GM23338 (cell line): ENCODE measurements around the gene HORMAD2. TPM values are rescaled to one million over a fixed set of nuclear protein-coding genes. Genes with fewer than 3 reads are reported as not detected.

Experiments used
- ATAC-seq: fragments of 200-7000 bp; cut with Tn5 transposase; 3 replicates; pipeline ENCODE4 v1.9.1; 2020
- DNase-seq: peaks from one replicate; pipeline ENCODE4 v3.0.0-alpha.2; 2015; ENCODE audit warnings: low spot score
- H2AFZ ChIP-seq: fragments of 200-600 bp; sonication (generic); 2 replicates; pipeline ENCODE4 v1.8.0; 2016; ENCODE audit warnings: antibody characterized with exemption, mild to moderate bottlenecking, moderate library complexity
- H3F3A ChIP-seq: fragments of 200-600 bp; sonication (generic); replicated peaks from 2 replicates; pipeline ENCODE4 v1.8.0; 2017; ENCODE audit warnings: antibody characterized with exemption, mixed run types, low read depth
- H3K27ac ChIP-seq: fragments of 200-600 bp; sonication (generic); 2 replicates; pipeline ENCODE4 v1.6.1; 2016; ENCODE audit warnings: low read depth
- H3K27me3 ChIP-seq: fragments of 200-600 bp; sonication (generic); 2 replicates; pipeline ENCODE4 v1.8.0; 2016; ENCODE audit warnings: mild to moderate bottlenecking, mixed run types, moderate library complexity; ENCODE audit not compliant: insufficient read depth
- H3K36me3 ChIP-seq: fragments of 200-600 bp; sonication (generic); 2 replicates; pipeline ENCODE4 v1.8.0; 2016; ENCODE audit warnings: mild to moderate bottlenecking; ENCODE audit not compliant: insufficient read depth
- H3K4me1 ChIP-seq: fragments of 200-600 bp; sonication (generic); 2 replicates; pipeline ENCODE4 v1.8.0; 2016; ENCODE audit warnings: mild to moderate bottlenecking, moderate library complexity; ENCODE audit not compliant: insufficient read depth
- H3K4me2 ChIP-seq: fragments of 200-600 bp; sonication (generic); 2 replicates; pipeline ENCODE4 v1.7.1; 2017; ENCODE audit warnings: mixed run types
- H3K4me3 ChIP-seq: fragments of 200-600 bp; sonication (generic); 2 replicates; pipeline ENCODE4 v1.6.1; 2016; ENCODE audit warnings: mixed run types
- H3K79me2 ChIP-seq: fragments of 200-600 bp; sonication (generic); replicated peaks from 2 replicates; pipeline ENCODE4 v1.8.0; 2017; ENCODE audit warnings: mild to moderate bottlenecking; ENCODE audit not compliant: insufficient read depth
- H3K9me2 ChIP-seq: fragments of 200-600 bp; sonication (generic); 2 replicates; pipeline ENCODE4 v1.8.0; 2017; ENCODE audit not compliant: insufficient read depth
- H4K20me1 ChIP-seq: fragments of 200-600 bp; sonication (generic); replicated peaks from 2 replicates; pipeline ENCODE4 v1.8.0; 2017; ENCODE audit warnings: mild to moderate bottlenecking; ENCODE audit not compliant: insufficient read depth
- H3K27ac Mint-ChIP-seq: 2 replicates; pipeline ENCODE4 v1.8.0; 2020; ENCODE audit warnings: inconsistent platforms, mild to moderate bottlenecking, moderate library complexity, mixed read lengths
- H3K27me3 Mint-ChIP-seq: 3 replicates; pipeline ENCODE4 v1.8.0; 2022; ENCODE audit warnings: low read depth, mild to moderate bottlenecking, moderate library complexity, mixed read lengths, inconsistent platforms; ENCODE audit not compliant: insufficient read depth, poor library complexity
- H3K36me3 Mint-ChIP-seq: 3 replicates; pipeline ENCODE4 v1.8.0; 2021; ENCODE audit warnings: low read depth, mild to moderate bottlenecking, inconsistent platforms, moderate library complexity, mixed read lengths
- H3K4me1 Mint-ChIP-seq: 3 replicates; pipeline ENCODE4 v1.8.0; 2020; ENCODE audit warnings: mild to moderate bottlenecking, inconsistent platforms, mixed read lengths
- H3K4me3 Mint-ChIP-seq: 3 replicates; pipeline ENCODE4 v1.8.0; 2021; ENCODE audit warnings: moderate library complexity, mild to moderate bottlenecking, inconsistent platforms, mixed read lengths
- H3K9me3 Mint-ChIP-seq: 3 replicates; pipeline ENCODE4 v1.8.0; 2020; ENCODE audit warnings: moderate library complexity, mild to moderate bottlenecking, inconsistent platforms, mixed read lengths
- CREB1 ChIP-seq: fragments of 250-450 bp; sonication (Bioruptor Pico); IDR thresholded peaks from 2 replicates; pipeline ENCODE4 v1.5.0; 2020; ENCODE audit warnings: low read depth, mild to moderate bottlenecking, moderate library complexity
- EZH2 ChIP-seq: fragments of 200-600 bp; sonication (generic); IDR thresholded peaks from one replicate; pipeline ENCODE4 v1.8.0; 2017; ENCODE audit warnings: antibody characterized with exemption, mild to moderate bottlenecking, low read depth; ENCODE audit not compliant: unreplicated experiment
- EZH2phosphoT487 ChIP-seq: fragments of 200-600 bp; sonication (generic); IDR thresholded peaks from one replicate; pipeline ENCODE4 v1.8.1; 2018; ENCODE audit warnings: antibody characterized with exemption; ENCODE audit not compliant: unreplicated experiment
- JUNB ChIP-seq: IDR thresholded peaks from one replicate; pipeline ENCODE4 v1.6.1; 2016; ENCODE audit warnings: antibody characterized with exemption; ENCODE audit not compliant: unreplicated experiment
- NANOG ChIP-seq: IDR thresholded peaks from 2 replicates; pipeline ENCODE4 v1.6.1; 2016; ENCODE audit warnings: antibody characterized with exemption, borderline replicate concordance
- POLR2AphosphoS5 ChIP-seq: IDR thresholded peaks from 2 replicates; pipeline ENCODE4 v1.6.1; 2016; ENCODE audit warnings: antibody characterized with exemption, low read depth
- STAT1 ChIP-seq: IDR thresholded peaks from one replicate; pipeline ENCODE4 v1.6.1; 2016; ENCODE audit warnings: antibody characterized with exemption; ENCODE audit not compliant: unreplicated experiment
- ZNF114 ChIP-seq: fragments of 250-450 bp; sonication (Bioruptor Pico); IDR thresholded peaks from 2 replicates; pipeline ENCODE4 v1.5.0; 2020; ENCODE audit warnings: mild to moderate bottlenecking, moderate library complexity
- ZNF331 ChIP-seq: fragments of 250-450 bp; sonication (Bioruptor Pico); IDR thresholded peaks from 2 replicates; pipeline ENCODE4 v1.5.0; 2020; ENCODE audit warnings: low read depth, mild to moderate bottlenecking, moderate library complexity
- polyA plus RNA-seq: library from polyadenylated mRNA; unstranded; fragments of >200 nt; fragmentation: Nextera tagmentation; extraction: Ambion mirVana; gene quantifications from 2 replicates; pipeline ENCODE4 v1.2.1, GENCODE V29; 2016
- total RNA-seq: library from RNA; depleted of rRNA; stranded (reverse); fragments of >200 nt; shearing (Covaris generic); gene quantifications from 2 replicates; pipeline ENCODE4 v1.2.3, GENCODE V29; 2014
- TF ChIP-seq, protein P1 (sequence below): fragments of 250-450 bp; sonication (Bioruptor Pico); IDR thresholded peaks from 2 replicates; pipeline ENCODE4 v1.5.0; 2020; ENCODE audit warnings: mild to moderate bottlenecking, moderate library complexity
- TF ChIP-seq, protein P2 (sequence below): IDR thresholded peaks from one replicate; pipeline ENCODE4 v1.6.1; 2018; ENCODE audit warnings: antibody characterized with exemption; ENCODE audit not compliant: unreplicated experiment
- TF ChIP-seq, protein P3 (sequence below): IDR thresholded peaks from 2 replicates; pipeline ENCODE4 v1.6.1; 2016; ENCODE audit warnings: antibody characterized with exemption
- TF ChIP-seq, protein P4 (sequence below), 2 experiments: fragments of 200-600 bp in 1 of 2; sonication (generic) in 1 of 2; conservative IDR thresholded peaks; 2 replicates each; pipeline versions ENCODE4 v1.5.1 to v1.6.1; 2016 to 2017; ENCODE audit warnings: antibody characterized with exemption in 2 of 2, low read depth in 2 of 2, mild to moderate bottlenecking in 2 of 2, moderate library complexity in 1 of 2

Gene HORMAD2
- total and polyA plus RNA-seq, 2 experiments from 2014 or later, result 0.40 TPM; not detected in 1

DNA sequence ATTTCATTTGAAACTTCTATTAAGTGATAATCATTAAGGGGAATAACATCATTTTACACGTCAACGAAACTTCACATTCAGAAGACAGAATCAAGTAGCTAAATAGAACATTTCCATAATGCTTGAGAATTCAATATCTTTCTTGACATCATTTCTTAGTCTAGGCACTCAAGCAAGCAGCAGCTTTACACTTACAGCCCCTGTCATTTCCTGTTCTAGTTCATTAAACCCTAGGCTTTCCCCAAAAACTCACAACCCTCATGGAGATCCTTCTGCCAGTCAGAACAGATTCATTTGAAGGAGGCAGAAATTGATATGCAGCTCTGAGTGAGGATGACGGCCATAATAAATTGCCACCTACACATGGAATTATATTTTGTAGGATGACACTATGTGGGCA lies 5.3 kb upstream of the HORMAD2 start:
- no peaks in the 10 kb centered on the region for H3K9me3 Mint-ChIP-seq
- no peak for TF ChIP-seq JUNB
- no peak for TF ChIP-seq ZNF114 (CRISPR knock-in tag)
- TF ChIP-seq EZH2phosphoT487, result no peak
- TF ChIP-seq, protein P1, sequence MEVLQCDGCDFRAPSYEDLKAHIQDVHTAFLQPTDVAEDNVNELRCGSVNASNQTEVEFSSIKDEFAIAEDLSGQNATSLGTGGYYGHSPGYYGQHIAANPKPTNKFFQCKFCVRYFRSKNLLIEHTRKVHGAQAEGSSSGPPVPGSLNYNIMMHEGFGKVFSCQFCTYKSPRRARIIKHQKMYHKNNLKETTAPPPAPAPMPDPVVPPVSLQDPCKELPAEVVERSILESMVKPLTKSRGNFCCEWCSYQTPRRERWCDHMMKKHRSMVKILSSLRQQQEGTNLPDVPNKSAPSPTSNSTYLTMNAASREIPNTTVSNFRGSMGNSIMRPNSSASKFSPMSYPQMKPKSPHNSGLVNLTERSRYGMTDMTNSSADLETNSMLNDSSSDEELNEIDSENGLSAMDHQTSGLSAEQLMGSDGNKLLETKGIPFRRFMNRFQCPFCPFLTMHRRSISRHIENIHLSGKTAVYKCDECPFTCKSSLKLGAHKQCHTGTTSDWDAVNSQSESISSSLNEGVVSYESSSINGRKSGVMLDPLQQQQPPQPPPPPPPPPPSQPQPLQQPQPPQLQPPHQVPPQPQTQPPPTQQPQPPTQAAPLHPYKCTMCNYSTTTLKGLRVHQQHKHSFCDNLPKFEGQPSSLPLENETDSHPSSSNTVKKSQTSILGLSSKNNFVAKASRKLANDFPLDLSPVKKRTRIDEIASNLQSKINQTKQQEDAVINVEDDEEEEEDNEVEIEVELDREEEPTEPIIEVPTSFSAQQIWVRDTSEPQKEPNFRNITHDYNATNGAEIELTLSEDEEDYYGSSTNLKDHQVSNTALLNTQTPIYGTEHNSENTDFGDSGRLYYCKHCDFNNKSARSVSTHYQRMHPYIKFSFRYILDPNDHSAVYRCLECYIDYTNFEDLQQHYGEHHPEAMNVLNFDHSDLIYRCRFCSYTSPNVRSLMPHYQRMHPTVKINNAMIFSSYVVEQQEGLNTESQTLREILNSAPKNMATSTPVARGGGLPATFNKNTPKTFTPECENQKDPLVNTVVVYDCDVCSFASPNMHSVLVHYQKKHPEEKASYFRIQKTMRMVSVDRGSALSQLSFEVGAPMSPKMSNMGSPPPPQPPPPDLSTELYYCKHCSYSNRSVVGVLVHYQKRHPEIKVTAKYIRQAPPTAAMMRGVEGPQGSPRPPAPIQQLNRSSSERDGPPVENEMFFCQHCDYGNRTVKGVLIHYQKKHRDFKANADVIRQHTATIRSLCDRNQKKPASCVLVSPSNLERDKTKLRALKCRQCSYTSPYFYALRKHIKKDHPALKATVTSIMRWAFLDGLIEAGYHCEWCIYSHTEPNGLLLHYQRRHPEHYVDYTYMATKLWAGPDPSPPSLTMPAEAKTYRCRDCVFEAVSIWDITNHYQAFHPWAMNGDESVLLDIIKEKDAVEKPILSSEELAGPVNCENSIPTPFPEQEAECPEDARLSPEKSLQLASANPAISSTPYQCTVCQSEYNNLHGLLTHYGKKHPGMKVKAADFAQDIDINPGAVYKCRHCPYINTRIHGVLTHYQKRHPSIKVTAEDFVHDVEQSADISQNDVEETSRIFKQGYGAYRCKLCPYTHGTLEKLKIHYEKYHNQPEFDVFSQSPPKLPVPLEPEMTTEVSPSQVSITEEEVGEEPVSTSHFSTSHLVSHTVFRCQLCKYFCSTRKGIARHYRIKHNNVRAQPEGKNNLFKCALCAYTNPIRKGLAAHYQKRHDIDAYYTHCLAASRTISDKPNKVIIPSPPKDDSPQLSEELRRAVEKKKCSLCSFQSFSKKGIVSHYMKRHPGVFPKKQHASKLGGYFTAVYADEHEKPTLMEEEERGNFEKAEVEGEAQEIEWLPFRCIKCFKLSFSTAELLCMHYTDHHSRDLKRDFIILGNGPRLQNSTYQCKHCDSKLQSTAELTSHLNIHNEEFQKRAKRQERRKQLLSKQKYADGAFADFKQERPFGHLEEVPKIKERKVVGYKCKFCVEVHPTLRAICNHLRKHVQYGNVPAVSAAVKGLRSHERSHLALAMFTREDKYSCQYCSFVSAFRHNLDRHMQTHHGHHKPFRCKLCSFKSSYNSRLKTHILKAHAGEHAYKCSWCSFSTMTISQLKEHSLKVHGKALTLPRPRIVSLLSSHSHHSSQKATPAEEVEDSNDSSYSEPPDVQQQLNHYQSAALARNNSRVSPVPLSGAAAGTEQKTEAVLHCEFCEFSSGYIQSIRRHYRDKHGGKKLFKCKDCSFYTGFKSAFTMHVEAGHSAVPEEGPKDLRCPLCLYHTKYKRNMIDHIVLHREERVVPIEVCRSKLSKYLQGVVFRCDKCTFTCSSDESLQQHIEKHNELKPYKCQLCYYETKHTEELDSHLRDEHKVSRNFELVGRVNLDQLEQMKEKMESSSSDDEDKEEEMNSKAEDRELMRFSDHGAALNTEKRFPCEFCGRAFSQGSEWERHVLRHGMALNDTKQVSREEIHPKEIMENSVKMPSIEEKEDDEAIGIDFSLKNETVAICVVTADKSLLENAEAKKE (CRISPR knock-in tag), result no peak
- TF ChIP-seq, protein P2, sequence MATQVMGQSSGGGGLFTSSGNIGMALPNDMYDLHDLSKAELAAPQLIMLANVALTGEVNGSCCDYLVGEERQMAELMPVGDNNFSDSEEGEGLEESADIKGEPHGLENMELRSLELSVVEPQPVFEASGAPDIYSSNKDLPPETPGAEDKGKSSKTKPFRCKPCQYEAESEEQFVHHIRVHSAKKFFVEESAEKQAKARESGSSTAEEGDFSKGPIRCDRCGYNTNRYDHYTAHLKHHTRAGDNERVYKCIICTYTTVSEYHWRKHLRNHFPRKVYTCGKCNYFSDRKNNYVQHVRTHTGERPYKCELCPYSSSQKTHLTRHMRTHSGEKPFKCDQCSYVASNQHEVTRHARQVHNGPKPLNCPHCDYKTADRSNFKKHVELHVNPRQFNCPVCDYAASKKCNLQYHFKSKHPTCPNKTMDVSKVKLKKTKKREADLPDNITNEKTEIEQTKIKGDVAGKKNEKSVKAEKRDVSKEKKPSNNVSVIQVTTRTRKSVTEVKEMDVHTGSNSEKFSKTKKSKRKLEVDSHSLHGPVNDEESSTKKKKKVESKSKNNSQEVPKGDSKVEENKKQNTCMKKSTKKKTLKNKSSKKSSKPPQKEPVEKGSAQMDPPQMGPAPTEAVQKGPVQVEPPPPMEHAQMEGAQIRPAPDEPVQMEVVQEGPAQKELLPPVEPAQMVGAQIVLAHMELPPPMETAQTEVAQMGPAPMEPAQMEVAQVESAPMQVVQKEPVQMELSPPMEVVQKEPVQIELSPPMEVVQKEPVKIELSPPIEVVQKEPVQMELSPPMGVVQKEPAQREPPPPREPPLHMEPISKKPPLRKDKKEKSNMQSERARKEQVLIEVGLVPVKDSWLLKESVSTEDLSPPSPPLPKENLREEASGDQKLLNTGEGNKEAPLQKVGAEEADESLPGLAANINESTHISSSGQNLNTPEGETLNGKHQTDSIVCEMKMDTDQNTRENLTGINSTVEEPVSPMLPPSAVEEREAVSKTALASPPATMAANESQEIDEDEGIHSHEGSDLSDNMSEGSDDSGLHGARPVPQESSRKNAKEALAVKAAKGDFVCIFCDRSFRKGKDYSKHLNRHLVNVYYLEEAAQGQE, result no peak
- no peak for TF ChIP-seq ZNF331
- TF ChIP-seq STAT1, result no peak
- TF ChIP-seq, protein P3, sequence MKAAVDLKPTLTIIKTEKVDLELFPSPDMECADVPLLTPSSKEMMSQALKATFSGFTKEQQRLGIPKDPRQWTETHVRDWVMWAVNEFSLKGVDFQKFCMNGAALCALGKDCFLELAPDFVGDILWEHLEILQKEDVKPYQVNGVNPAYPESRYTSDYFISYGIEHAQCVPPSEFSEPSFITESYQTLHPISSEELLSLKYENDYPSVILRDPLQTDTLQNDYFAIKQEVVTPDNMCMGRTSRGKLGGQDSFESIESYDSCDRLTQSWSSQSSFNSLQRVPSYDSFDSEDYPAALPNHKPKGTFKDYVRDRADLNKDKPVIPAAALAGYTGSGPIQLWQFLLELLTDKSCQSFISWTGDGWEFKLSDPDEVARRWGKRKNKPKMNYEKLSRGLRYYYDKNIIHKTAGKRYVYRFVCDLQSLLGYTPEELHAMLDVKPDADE, result no peak
- TF ChIP-seq EZH2, result no peak
- no peak for TF ChIP-seq CREB1 (CRISPR knock-in tag)
- TF ChIP-seq POLR2AphosphoS5, result no peak
- TF ChIP-seq, protein P4, sequence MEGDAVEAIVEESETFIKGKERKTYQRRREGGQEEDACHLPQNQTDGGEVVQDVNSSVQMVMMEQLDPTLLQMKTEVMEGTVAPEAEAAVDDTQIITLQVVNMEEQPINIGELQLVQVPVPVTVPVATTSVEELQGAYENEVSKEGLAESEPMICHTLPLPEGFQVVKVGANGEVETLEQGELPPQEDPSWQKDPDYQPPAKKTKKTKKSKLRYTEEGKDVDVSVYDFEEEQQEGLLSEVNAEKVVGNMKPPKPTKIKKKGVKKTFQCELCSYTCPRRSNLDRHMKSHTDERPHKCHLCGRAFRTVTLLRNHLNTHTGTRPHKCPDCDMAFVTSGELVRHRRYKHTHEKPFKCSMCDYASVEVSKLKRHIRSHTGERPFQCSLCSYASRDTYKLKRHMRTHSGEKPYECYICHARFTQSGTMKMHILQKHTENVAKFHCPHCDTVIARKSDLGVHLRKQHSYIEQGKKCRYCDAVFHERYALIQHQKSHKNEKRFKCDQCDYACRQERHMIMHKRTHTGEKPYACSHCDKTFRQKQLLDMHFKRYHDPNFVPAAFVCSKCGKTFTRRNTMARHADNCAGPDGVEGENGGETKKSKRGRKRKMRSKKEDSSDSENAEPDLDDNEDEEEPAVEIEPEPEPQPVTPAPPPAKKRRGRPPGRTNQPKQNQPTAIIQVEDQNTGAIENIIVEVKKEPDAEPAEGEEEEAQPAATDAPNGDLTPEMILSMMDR (conservative IDR thresholded peaks at IDR 0.05; ENCODE audit: low read depth in 2 of 2), result no peak
- no peak for TF ChIP-seq NANOG
- Histone ChIP-seq H3K27ac (no peak overlapping the region), H4K20me1 (no peaks in the 10 kb centered on the region), H3K4me1 (peaks cover 5% of the 10 kb centered on the region; the same call in 1 of the 2 replicates), H3K4me2 (no peak overlapping the region), H3K4me3 (no peak overlapping the region), H3K9me2 (no peaks in the 10 kb centered on the region), H3F3A (no peaks in the 10 kb centered on the region), H3K79me2 (no peaks in the 10 kb centered on the region), H3K27me3 (no peaks in the 10 kb centered on the region), H3K36me3 (no peaks in the 10 kb centered on the region), H2AFZ (no peak overlapping the region)
- no peak for ATAC-seq
- H3K36me3 Mint-ChIP-seq, result no peaks in the 10 kb centered on the region
- no peak for DNase-seq
- H3K27ac Mint-ChIP-seq, result no peak overlapping the region
- H3K4me3 Mint-ChIP-seq, result no peak overlapping the region
- peaks cover 3% of the 10 kb centered on the region for H3K27me3 Mint-ChIP-seq
- H3K4me1 Mint-ChIP-seq, result peaks cover 12% of the 10 kb centered on the region
